Thoracic aorta (tissue), 2 donors: Measurements from ENCODE around the gene DCC. TPM values are rescaled to one million over a fixed set of nuclear protein-coding genes. Genes with fewer than 3 reads are reported as not detected.

Experiments used
- ATAC-seq: fragments of 150-250 bp; one replicate; pipeline ENCODE4 v1.8.0; 2017; ENCODE audit warnings: low read depth; ENCODE audit not compliant: insufficient number of reproducible peaks, low FRiP score
- DNase-seq: peaks from one replicate; pipeline ENCODE4 v3.0.0-alpha.2; 2020; ENCODE audit warnings: low spot score
- H3K27ac ChIP-seq, 2 donors: fragments of 200-600 bp; sonication (generic); 1 replicate in 1 of 2; 2 replicates in 1 of 2; pipeline ENCODE4 v1.5.1; 2016; ENCODE audit warnings: mild to moderate bottlenecking in 2 of 2, moderate library complexity in 2 of 2
- H3K27me3 ChIP-seq: fragments of 200-600 bp; sonication (generic); replicated peaks from 2 replicates; pipeline ENCODE4 v1.6.0; 2016; ENCODE audit warnings: mild to moderate bottlenecking; ENCODE audit not compliant: insufficient read depth
- H3K36me3 ChIP-seq: fragments of 200-600 bp; sonication (generic); one replicate; pipeline ENCODE4 v1.5.1; 2016
- H3K4me1 ChIP-seq, 2 donors: fragments of 200-600 bp; sonication (generic); 1 replicate in 1 of 2; 2 replicates in 1 of 2; pipeline versions ENCODE4 v1.5.1 to v1.6.0; 2016; ENCODE audit warnings: low read depth in 2 of 2, mild to moderate bottlenecking in 1 of 2; ENCODE audit not compliant: control insufficient read depth in 1 of 2
- H3K4me3 ChIP-seq: fragments of 200-600 bp; sonication (generic); 2 replicates; pipeline ENCODE4 v1.5.1; 2016; ENCODE audit warnings: mild to moderate bottlenecking
- H3K9me3 ChIP-seq: fragments of 200-600 bp; sonication (generic); 2 replicates; pipeline ENCODE4 v1.5.1; 2016
- total RNA-seq, 2 donors: library from RNA; depleted of rRNA; stranded (reverse); fragments of >200 nt; gene quantifications; one replicate each; pipeline versions ENCODE4 v1.1.0 to v1.2.3, GENCODE V29; 2016
- TF ChIP-seq, protein P1 (sequence below): fragments of 200-600 bp; sonication (generic); IDR thresholded peaks from one replicate; pipeline ENCODE4 v1.5.1; 2019; ENCODE audit warnings: antibody characterized with exemption

The DCC gene
- total RNA-seq, 2 donors from 2014 or later = not detected

GRCh38 chr18:52829876-52830405 lies 489.9 kb downstream of the DCC start:
- no peaks in the 10 kb centered on the region for H3K4me1 ChIP-seq
- H3K36me3 ChIP-seq = no peaks in the 10 kb centered on the region
- TF ChIP-seq, protein P1, sequence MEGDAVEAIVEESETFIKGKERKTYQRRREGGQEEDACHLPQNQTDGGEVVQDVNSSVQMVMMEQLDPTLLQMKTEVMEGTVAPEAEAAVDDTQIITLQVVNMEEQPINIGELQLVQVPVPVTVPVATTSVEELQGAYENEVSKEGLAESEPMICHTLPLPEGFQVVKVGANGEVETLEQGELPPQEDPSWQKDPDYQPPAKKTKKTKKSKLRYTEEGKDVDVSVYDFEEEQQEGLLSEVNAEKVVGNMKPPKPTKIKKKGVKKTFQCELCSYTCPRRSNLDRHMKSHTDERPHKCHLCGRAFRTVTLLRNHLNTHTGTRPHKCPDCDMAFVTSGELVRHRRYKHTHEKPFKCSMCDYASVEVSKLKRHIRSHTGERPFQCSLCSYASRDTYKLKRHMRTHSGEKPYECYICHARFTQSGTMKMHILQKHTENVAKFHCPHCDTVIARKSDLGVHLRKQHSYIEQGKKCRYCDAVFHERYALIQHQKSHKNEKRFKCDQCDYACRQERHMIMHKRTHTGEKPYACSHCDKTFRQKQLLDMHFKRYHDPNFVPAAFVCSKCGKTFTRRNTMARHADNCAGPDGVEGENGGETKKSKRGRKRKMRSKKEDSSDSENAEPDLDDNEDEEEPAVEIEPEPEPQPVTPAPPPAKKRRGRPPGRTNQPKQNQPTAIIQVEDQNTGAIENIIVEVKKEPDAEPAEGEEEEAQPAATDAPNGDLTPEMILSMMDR = no peak
- no peaks in the 10 kb centered on the region for H3K9me3 ChIP-seq
- H3K27ac ChIP-seq = no peak overlapping the region
- DNase-seq = no peak
- no peaks in the 10 kb centered on the region for H3K27me3 ChIP-seq
- ATAC-seq = no peak
- H3K4me3 ChIP-seq = no peak overlapping the region

DNA sequence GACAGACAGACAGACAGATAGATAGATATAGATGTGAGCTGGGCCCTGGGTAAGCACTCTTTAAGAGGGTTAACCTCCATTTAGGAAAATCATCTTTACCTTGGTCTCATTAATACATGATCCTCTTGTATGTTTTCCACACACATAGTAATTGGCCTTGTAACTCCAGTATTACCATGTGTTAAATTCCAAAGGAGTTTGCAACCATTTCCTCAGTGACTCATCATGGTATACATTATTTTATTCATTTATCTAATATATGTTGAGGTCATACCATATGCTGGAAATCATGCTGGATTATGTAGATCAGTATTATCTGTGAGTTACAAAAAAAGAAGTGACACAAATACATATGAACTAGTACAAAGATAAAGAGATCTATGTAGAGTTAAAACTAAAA lies 504.3 kb downstream of the DCC start:
- TF ChIP-seq, protein P1 = no peak

DNA sequence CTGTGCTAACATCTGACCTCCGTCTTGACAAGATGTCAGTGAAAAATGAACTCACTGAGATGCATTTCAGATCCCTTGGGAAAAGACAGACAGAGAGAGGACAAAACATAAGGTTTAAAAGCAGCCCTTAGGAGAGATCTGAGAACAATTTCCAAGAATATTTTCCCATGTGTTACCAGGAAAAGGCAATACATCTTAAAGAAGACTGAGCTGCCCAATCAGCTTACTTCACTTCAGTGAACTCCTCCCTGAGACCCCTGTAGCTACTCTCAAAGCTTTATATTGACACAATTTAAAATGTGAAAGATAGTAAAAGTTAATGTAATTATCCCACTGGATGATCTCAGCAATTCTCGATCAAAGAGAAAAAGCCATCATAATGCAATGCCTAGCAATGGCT lies 505.0 kb downstream of the DCC start:
- no peak for ATAC-seq
- DNase-seq = no peak
- TF ChIP-seq, protein P1 = no peak
- H3K4me3 ChIP-seq = no peak overlapping the region
- no peak overlapping the region for H3K27ac ChIP-seq
- no peaks in the 10 kb centered on the region for H3K4me1 ChIP-seq
- no peaks in the 10 kb centered on the region for H3K27me3 ChIP-seq
- no peaks in the 10 kb centered on the region for H3K9me3 ChIP-seq
- no peaks in the 10 kb centered on the region for H3K36me3 ChIP-seq

More for the DNA sequence above, 504.3 kb downstream of the DCC start:
- DNase-seq (no peak), ATAC-seq (no peak)
- H3K36me3 ChIP-seq = no peaks in the 10 kb centered on the region
- no peaks in the 10 kb centered on the region for H3K27me3 ChIP-seq
- no peaks in the 10 kb centered on the region for H3K4me1 ChIP-seq
- H3K9me3 ChIP-seq = no peaks in the 10 kb centered on the region
- H3K27ac ChIP-seq = no peak overlapping the region
- no peak overlapping the region for H3K4me3 ChIP-seq

DNA sequence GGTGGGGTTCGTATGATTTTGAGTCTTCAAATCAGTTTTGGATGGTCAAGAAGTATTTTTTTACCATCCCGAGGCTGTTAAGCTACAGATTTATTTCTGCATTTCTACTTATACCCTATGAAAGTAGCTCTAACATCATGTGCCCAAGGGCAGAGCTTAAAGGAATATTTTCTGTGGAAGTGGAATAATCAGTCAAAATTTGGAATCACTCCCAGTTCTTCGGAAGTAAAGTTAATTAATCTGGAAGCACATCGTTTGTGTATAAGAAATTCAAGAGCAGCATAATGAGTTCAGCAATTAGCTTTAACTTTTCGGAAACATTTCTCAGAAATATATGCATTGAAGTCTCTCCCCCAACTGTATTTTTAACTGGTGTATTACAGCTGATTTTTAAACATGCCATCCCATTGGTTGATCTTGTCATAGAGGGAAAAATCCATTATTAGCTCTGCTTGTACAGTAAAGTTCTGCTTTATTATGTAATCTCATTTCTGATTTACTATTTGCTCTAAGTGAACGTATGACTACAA lies 510.1 kb downstream of the DCC start:
- Histone ChIP-seq H3K4me1 (no peaks in the 10 kb centered on the region), H3K27me3 (no peaks in the 10 kb centered on the region), H3K9me3 (no peaks in the 10 kb centered on the region), H3K36me3 (no peaks in the 10 kb centered on the region), H3K4me3 (no peak overlapping the region), H3K27ac (no peak overlapping the region)
- ATAC-seq (no peak), DNase-seq (no peak)
- TF ChIP-seq, protein P1 = no peak

GRCh38 chr18:52861558-52861957 lies 521.6 kb downstream of the DCC start:
- Histone ChIP-seq H3K27me3 (no peaks in the 10 kb centered on the region), H3K27ac (no peak overlapping the region), H3K36me3 (no peaks in the 10 kb centered on the region), H3K4me3 (no peak overlapping the region), H3K4me1 (no peaks in the 10 kb centered on the region), H3K9me3 (no peaks in the 10 kb centered on the region)
- ATAC-seq = no peak
- TF ChIP-seq, protein P1 = no peak
- DNase-seq = no peak
